AML-193 (cell line): Measurements from ENCODE around the gene SPTBN1.

Experiments used
- DNase-seq, 2 experiments: peaks; one replicate each; lab custom pipeline; 2025; lab: John Stamatoyannopoulos, UW

The SPTBN1 gene

GRCh38 chr2:54556621-54557121, 100.5 kb downstream of the SPTBN1 start:
- no peak for DNase-seq

- DNase-seq: no peak
Observed at GRCh38 chr2:54557211-54557600, 101.1 kb downstream of the SPTBN1 start.

- DNase-seq: peak; percentile 24 to 45
Observed at GRCh38 chr2:54557601-54558187, 101.6 kb downstream of the SPTBN1 start.

- peak; percentile 68 to 69 for DNase-seq
Observed at GRCh38 chr2:54558188-54559005, 102.3 kb downstream of the SPTBN1 start.

GRCh38 chr2:54559006-54559445, 102.9 kb downstream of the SPTBN1 start:
- DNase-seq: no peak

GRCh38 chr2:54559593-54560145, 103.5 kb downstream of the SPTBN1 start:
- DNase-seq: peak; percentile 66 to 70

- peak; percentile 86 to 90 for DNase-seq
Observed at GRCh38 chr2:54560146-54560881, 104.2 kb downstream of the SPTBN1 start.

GRCh38 chr2:54561010-54561409, 104.9 kb downstream of the SPTBN1 start:
- no peak for DNase-seq

- DNase-seq: no peak
Observed at GRCh38 chr2:54564439-54564838, 108.3 kb downstream of the SPTBN1 start.

GRCh38 chr2:54565551-54565950, 109.4 kb downstream of the SPTBN1 start:
- DNase-seq: no peak

GRCh38 chr2:54566896-54567295, 110.8 kb downstream of the SPTBN1 start:
- DNase-seq: no peak

- no peak for DNase-seq
Observed at GRCh38 chr2:54568876-54569321, 112.8 kb downstream of the SPTBN1 start.

GRCh38 chr2:54569745-54570301, 113.7 kb downstream of the SPTBN1 start:
- no peak for DNase-seq

GRCh38 chr2:54570321-54570855, 114.3 kb downstream of the SPTBN1 start:
- DNase-seq: no peak

GRCh38 chr2:54570925-54571694, 115.0 kb downstream of the SPTBN1 start:
- peak; percentile 92 to 96 for DNase-seq

- DNase-seq: no peak
Observed at GRCh38 chr2:54572262-54572635, 116.1 kb downstream of the SPTBN1 start.

GRCh38 chr2:54572636-54573536, 116.8 kb downstream of the SPTBN1 start:
- DNase-seq: no peak

- no peak for DNase-seq
Observed at GRCh38 chr2:54573537-54573919, 117.4 kb downstream of the SPTBN1 start.

GRCh38 chr2:54574107-54574859, 118.2 kb downstream of the SPTBN1 start:
- DNase-seq: peak; percentile 72 to 82
